SK-N-MC (cell line): ENCODE data around the gene ZNF157.
"Not testable (repeated sequence)": the region's sequence is repeated elsewhere in the genome, so short reads cannot be mapped to it uniquely, and the experiment has no call there.

Experiments
- DNase-seq: peaks from one replicate; pipeline ENCODE4 v3.0.0-alpha.2; 2011; ENCODE audit warnings: low read depth, low spot score
- H3K27ac ChIP-seq: fragments of 200-600 bp; sonication (generic); 2 replicates; pipeline ENCODE4 v1.5.1; 2016; ENCODE audit warnings: mixed run types
- H3K36me3 ChIP-seq: fragments of 200-600 bp; sonication (generic); 2 replicates; pipeline ENCODE4 v1.6.1; 2017; ENCODE audit warnings: antibody characterized with exemption, low read length, mixed read lengths; ENCODE audit not compliant: insufficient read depth
- H3K4me3 ChIP-seq: fragments of 200-600 bp; sonication (generic); 2 replicates; pipeline ENCODE4 v1.5.1; 2016
- H3K9ac ChIP-seq: fragments of 200-600 bp; sonication (generic); 2 replicates; pipeline ENCODE4 v1.8.0; 2017; ENCODE audit warnings: mixed run types, mixed read lengths; ENCODE audit not compliant: insufficient read length
- H3K9me3 ChIP-seq: fragments of 200-600 bp; sonication (generic); 2 replicates; pipeline ENCODE4 v1.6.1; 2017; ENCODE audit warnings: low read depth, mild to moderate bottlenecking, antibody characterized with exemption, low read length, moderate library complexity, mixed read lengths
- EZH2 ChIP-seq: fragments of 200-600 bp; sonication (generic); IDR thresholded peaks from one replicate; pipeline ENCODE4 v1.6.1; 2017; ENCODE audit warnings: antibody characterized with exemption
- FOXP2 ChIP-seq: optimal IDR thresholded peaks from 2 replicates; pipeline ENCODE3; 2011; ENCODE audit warnings: mild to moderate bottlenecking, moderate library complexity; ENCODE audit not compliant: insufficient read depth; ENCODE audit errors: extremely low read length, control extremely low read depth
- POLR2AphosphoS5 ChIP-seq: IDR thresholded peaks from 2 replicates; pipeline ENCODE4 v1.6.1; 2012; ENCODE audit warnings: mild to moderate bottlenecking, low read depth, low read length, borderline replicate concordance

ZNF157 gene

DNA sequence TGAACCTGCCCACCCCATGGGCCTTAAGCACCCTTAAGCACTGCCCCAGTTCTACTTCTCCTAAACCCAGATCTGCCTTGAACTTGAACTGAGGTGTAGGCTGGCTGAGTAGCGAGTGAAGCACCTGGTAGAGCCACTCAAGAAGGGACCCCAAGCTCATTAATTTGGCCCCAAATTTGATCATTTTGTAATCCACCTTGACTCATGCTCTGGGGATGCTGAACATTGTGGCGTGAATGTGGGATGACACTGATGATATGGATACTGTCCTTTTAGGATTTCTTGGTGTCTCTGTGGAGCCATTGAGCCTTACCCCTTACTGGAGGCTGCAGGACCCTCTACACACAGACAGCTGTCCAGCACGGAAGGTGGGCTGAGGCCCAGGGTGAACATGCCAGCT lies at the start of gene ZNF157:
Gene ZNF157, plus strand, starts transcription at position 301 of the 400 bp plus-strand sequence. Its CDS starts 91 bp downstream, at position 392.
- Histone ChIP-seq H3K27ac (no peak within 1 kb of the TSS), H3K4me3 (no peak within 1 kb of the TSS), H3K9ac (no peak within 1 kb of the TSS), H3K36me3 (no peaks in the 10 kb centered on the region), H3K9me3 (no peaks in the 10 kb centered on the region)
- no peak for DNase-seq
- no peak for TF ChIP-seq EZH2
- no peak for TF ChIP-seq FOXP2
- TF ChIP-seq POLR2AphosphoS5 = no peak

DNA sequence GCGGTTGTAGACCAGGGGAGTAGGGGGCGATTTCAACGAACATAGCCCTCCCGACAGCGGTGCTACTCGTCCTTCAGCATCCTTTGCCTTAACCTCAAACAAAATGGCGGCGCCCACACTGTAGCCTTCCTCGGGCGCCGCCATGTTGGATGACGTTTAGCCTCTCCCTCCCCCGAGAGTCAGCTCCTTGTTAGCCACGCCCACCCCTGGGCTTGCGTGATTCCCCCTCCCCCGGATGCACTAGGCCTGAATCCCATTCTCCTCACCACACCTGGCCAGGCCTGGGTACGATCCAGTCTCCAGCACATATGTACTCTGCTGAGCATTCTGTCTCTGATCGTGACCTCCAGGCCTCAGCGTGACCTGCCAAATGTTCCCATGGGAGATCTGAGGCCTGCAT lies 49.0 kb upstream of the ZNF157 start:
- Histone ChIP-seq H3K4me3 (no peak overlapping the region), H3K9ac (no peak overlapping the region), H3K9me3 (no peaks in the 10 kb centered on the region), H3K27ac (no peak overlapping the region), H3K36me3 (no peaks in the 10 kb centered on the region)
- DNase-seq = no peak
- TF ChIP-seq POLR2AphosphoS5 (no peak), FOXP2 (no peak), EZH2 (no peak)

DNA sequence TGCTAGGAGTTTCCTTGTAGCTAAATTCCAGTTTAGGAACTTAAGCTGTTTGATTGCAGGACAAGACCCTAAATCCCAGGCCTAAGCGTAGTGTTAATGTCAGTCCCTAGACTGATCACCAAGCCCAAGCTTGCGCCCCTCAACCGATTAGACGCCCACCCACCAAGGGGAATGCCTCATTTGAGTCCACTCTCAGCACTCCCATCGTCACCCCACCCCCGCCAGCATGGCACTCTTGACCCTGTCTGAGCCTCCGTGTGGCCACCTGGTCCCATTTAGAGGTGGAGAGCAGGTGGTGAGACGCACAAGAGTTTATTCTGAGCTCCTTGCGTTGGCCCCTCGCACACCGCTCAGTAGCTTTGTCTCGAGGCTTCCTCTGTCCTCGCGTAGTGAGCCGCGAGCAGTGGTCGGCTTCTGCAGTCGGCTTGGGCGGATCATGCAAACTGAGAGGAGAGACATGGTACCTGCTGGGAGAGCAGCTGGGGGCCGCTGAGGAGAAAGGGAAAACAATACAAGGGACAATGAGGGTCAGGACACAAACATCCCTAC lies 48.5 kb upstream of the ZNF157 start:
- H3K9me3 ChIP-seq = no peaks in the 10 kb centered on the region
- H3K27ac ChIP-seq = no peak overlapping the region
- no peak overlapping the region for H3K9ac ChIP-seq
- TF ChIP-seq POLR2AphosphoS5 (no peak), EZH2 (no peak), FOXP2 (no peak)
- H3K4me3 ChIP-seq = no peak overlapping the region
- DNase-seq = no peak
- H3K36me3 ChIP-seq = no peaks in the 10 kb centered on the region

DNA sequence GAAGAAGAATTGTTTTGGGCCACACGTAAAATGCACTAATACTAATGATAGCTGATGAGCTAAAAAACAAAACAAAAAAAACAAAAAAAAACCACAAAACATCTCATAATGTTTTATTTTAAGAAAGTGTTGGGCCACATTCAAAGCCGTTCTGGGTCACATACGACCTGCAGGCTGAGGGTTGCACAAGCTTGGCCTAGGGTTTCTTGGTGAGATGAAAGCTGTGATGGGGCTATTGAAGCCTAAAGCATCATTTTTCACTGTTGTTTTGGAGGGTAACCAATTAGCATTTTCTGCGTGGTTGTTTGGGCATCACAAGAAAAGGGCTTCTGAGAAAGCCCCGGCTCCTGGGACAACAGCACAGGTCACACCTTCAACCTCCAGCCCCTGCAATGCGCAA lies 42.5 kb upstream of the ZNF157 start:
- no peak overlapping the region for H3K9ac ChIP-seq
- DNase-seq = no peak
- no peak overlapping the region for H3K27ac ChIP-seq
- no peaks in the 10 kb centered on the region for H3K9me3 ChIP-seq
- H3K4me3 ChIP-seq = no peak overlapping the region
- no peaks in the 10 kb centered on the region for H3K36me3 ChIP-seq
- TF ChIP-seq POLR2AphosphoS5 (no peak), FOXP2 (no peak), EZH2 (no peak)

DNA sequence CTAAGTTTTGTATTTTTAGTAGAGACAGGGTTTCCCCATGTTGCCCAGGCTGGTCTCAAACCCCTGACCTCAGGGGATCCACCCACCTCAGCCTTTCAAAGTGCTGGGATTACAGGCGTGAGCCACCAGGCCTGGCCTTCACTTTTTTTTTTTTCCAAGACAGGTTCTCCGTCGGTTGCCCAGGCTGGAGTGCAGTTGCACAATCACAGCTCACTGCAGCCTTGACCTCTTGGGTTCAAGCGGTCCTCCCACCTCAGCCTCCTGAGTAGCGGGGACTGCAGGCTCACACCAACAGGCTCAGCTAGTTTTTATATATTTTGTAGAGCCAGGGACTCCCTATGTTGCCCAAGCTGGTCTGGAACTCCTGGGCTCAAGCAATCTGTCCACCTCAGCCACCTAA lies 37.6 kb upstream of the ZNF157 start:
- not testable (repeated sequence) for H3K36me3 ChIP-seq, H3K4me3 ChIP-seq, H3K9me3 ChIP-seq, H3K9ac ChIP-seq, H3K27ac ChIP-seq, DNase-seq

DNA sequence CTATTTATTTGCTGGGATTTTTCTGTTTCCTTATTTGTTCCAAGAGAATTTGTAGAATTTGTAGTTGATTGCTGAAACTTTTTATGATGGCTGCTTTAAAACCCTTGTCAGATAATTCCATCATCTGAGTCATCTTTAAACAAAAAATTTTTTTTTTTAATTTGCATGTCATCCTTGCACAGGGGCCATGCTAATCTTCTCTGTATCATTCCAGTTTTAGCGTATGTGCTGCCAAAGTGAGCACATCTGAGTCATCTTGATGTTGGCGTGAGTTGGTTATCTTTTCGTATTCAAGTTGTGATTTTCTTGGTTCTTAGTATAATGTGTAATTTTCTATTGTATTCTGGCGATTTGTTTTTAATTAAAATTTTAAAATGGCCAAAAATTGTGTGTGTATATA lies 18.7 kb upstream of the ZNF157 start:
- H3K36me3 ChIP-seq = no peaks in the 10 kb centered on the region
- no peak overlapping the region for H3K27ac ChIP-seq
- no peaks in the 10 kb centered on the region for H3K9me3 ChIP-seq
- no peak for DNase-seq
- H3K9ac ChIP-seq = no peak overlapping the region
- H3K4me3 ChIP-seq = no peak overlapping the region
- no peak for TF ChIP-seq FOXP2
- no peak for TF ChIP-seq EZH2
- no peak for TF ChIP-seq POLR2AphosphoS5

DNA sequence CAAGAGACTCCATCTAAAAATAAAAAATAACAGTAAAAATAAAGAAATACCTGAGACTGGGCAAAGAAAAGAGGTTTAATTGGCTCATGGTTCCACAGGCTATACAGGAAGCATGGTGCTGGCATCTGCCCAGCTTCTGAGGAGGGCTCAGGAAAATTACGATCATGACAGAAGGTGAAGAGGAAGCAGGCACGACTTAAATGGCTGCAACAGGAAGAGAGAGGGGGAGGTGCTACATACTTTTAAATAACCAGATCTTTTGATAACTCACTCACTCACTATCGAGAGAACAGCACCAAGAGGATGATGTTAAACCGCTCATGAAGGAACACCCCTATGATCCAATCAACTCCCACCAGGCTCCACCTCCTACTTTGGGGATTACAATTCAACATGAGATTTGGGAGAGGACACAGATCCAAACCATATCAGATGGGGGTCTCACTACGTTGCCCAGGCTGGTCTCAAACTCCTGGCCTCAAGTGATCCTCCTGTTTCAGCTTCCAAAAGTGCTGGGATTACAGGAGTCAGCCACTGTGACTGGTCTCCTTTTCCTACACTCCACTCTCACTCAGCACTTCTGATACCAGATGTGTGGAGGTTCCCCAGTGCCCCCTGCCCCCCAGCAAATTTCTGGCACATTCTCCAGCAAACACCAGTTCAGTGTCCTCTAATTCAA lies 11.9 kb upstream of the ZNF157 start:
- Histone ChIP-seq H3K27ac (no peak overlapping the region), H3K36me3 (no peaks in the 10 kb centered on the region), H3K9me3 (no peaks in the 10 kb centered on the region), H3K4me3 (no peak overlapping the region), H3K9ac (no peak overlapping the region)
- TF ChIP-seq POLR2AphosphoS5 = no peak
- no peak for TF ChIP-seq FOXP2
- TF ChIP-seq EZH2 = no peak
- DNase-seq = no peak

DNA sequence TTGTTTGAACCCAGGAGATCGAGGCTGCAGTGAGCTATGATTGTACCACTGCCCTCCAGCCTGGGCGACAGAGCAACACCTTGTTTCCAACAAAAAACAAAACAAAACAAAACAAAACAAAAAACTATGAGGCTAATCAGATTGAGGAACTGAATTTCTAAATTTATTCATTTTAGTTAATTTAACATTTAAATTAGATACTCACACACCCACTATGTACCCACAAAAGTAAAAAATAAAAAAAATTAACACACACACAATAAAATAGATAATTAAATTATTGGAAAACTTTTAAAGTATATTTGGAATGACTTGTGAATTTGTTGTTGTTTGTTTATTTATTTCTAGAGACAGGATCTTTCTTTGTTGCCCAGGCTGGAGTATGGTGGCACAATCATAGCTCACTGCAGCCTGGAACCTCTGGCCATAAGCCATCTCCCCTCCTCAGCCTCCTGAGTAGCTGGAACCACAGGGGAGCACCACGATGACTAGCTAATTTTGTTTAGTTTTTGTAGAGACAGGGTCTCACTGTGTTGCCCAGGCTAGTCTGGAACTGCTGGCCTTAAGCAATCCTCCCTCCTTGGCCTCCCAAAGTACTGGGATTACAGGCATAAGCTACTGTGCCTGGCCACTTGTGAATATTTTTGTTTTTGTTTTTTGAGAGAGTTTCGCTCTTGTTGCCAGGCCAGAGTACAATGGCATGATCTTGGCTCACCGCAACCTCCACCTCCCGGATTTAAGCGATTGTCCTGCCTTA lies 9.8 kb upstream of the ZNF157 start:
- H3K36me3 ChIP-seq = no peaks in the 10 kb centered on the region
- TF ChIP-seq FOXP2 = no peak
- no peak for TF ChIP-seq POLR2AphosphoS5
- no peak for TF ChIP-seq EZH2

More for the DNA sequence above, 9.8 kb upstream of the ZNF157 start:
- Histone ChIP-seq H3K4me3 (no peak overlapping the region), H3K9me3 (no peaks in the 10 kb centered on the region), H3K27ac (no peak overlapping the region), H3K9ac (no peak overlapping the region)
- no peak for DNase-seq
